HG02610 (cell line): ENCODE results near the gene KNDC1.
"Not testable (repeated sequence)": the region's sequence is repeated elsewhere in the genome, so short reads cannot be mapped to it uniquely, and the experiment has no call there.

Source experiments
- ATAC-seq: cut with Tn5 transposase; IDR thresholded peaks from one replicate; pipeline ENCODE4 v1.9.1; 2021; ENCODE audit warnings: mild to moderate bottlenecking, moderate library complexity; ENCODE audit not compliant: unreplicated experiment

KNDC1 gene

GRCh38 chr10:133215586-133215985 is 55.6 kb downstream of the KNDC1 start:
- ATAC-seq: no peak

GRCh38 chr10:133216776-133217175 is 56.8 kb downstream of the KNDC1 start:
- ATAC-seq: no peak

GRCh38 chr10:133217800-133218589 is 58.0 kb downstream of the KNDC1 start:
- ATAC-seq: no peak

GRCh38 chr10:133218891-133219290 is 58.9 kb downstream of the KNDC1 start:
- no peak for ATAC-seq

GRCh38 chr10:133219782-133220181 is 59.8 kb downstream of the KNDC1 start:
- ATAC-seq: no peak

- no peak for ATAC-seq
Observed at GRCh38 chr10:133221331-133221730, 61.3 kb downstream of the KNDC1 start.

GRCh38 chr10:133221756-133222155 is 61.7 kb downstream of the KNDC1 start:
- not testable (repeated sequence) for ATAC-seq

GRCh38 chr10:133224076-133224475 is 64.1 kb downstream of the KNDC1 start:
- ATAC-seq: no peak

- ATAC-seq: no peak
Observed at GRCh38 chr10:133224756-133225372, 64.8 kb downstream of the KNDC1 start.

- no peak for ATAC-seq
Observed at GRCh38 chr10:133225707-133226191, 65.7 kb downstream of the KNDC1 start.

GRCh38 chr10:133226251-133226808 is 66.3 kb downstream of the KNDC1 start:
- ATAC-seq: no peak

- no peak for ATAC-seq
Observed at GRCh38 chr10:133227256-133227655, 67.2 kb downstream of the KNDC1 start.

- ATAC-seq: no peak
Observed at GRCh38 chr10:133229265-133230043, 69.4 kb downstream of the KNDC1 start.

- no peak for ATAC-seq
Observed at GRCh38 chr10:133230044-133230361, 70.0 kb downstream of the KNDC1 start, which contains the start of gene UTF1. Gene UTF1 (plus strand): TSS chr10:133230217. CDS start chr10:133230289, 72 bp downstream.

GRCh38 chr10:133230387-133231195 is 70.6 kb downstream of the KNDC1 start:
- ATAC-seq: no peak

GRCh38 chr10:133231244-133231945 is 71.4 kb downstream of the KNDC1 start:
- no peak for ATAC-seq

GRCh38 chr10:133231946-133232574 is 72.0 kb downstream of the KNDC1 start:
- ATAC-seq: no peak

- not testable (repeated sequence) for ATAC-seq
Observed at GRCh38 chr10:133234796-133235195, 74.8 kb downstream of the KNDC1 start.

- ATAC-seq: no peak
Observed at GRCh38 chr10:133235265-133235855, 75.3 kb downstream of the KNDC1 start.
